Nucleus accumbens (tissue), 56 donors: Measurements from ENCODE around the gene NUCB1.
"Not testable (repeated sequence)": the region's sequence is repeated elsewhere in the genome, so short reads cannot be mapped to it uniquely, and the experiment has no call there.

Source experiments
- DNase-seq, 56 donors: peaks; one replicate each; lab custom pipeline; 2025; lab: John Stamatoyannopoulos, UW

Gene NUCB1

GRCh38 chr19:48873476-48874302, 26.4 kb upstream of the NUCB1 start:
- DNase-seq = peak in 5 of 56 donors; percentile 7 to 59 (median 34)

GRCh38 chr19:48874303-48875135, 25.6 kb upstream of the NUCB1 start:
- peak in 10 of 56 donors; percentile 8 to 73 (median 34) for DNase-seq

GRCh38 chr19:48876043-48876981, 23.8 kb upstream of the NUCB1 start:
- peak in 3 of 56 donors; percentile 33 to 59 (median 49) for DNase-seq

GRCh38 chr19:48877855-48878195, 22.3 kb upstream of the NUCB1 start:
- no peak for DNase-seq

GRCh38 chr19:48878196-48879024, 21.7 kb upstream of the NUCB1 start:
- no peak for DNase-seq

GRCh38 chr19:48879025-48879637, 21.0 kb upstream of the NUCB1 start:
- no peak for DNase-seq

- DNase-seq = not testable (repeated sequence)
Measured at GRCh38 chr19:48879696-48880095, 20.4 kb upstream of the NUCB1 start.

- peak in 6 of 56 donors; percentile 2 to 21 (median 12) for DNase-seq
Measured at GRCh38 chr19:48881741-48882657, 18.1 kb upstream of the NUCB1 start.

- no peak for DNase-seq
Measured at GRCh38 chr19:48883726-48884125, 16.4 kb upstream of the NUCB1 start.

- DNase-seq = no peak
Measured at GRCh38 chr19:48887861-48888612, 12.1 kb upstream of the NUCB1 start.

GRCh38 chr19:48889496-48889895, 10.6 kb upstream of the NUCB1 start:
- DNase-seq = not testable (repeated sequence)

- no peak for DNase-seq
Measured at GRCh38 chr19:48890551-48890950, 9.6 kb upstream of the NUCB1 start.

- DNase-seq = no peak
Measured at GRCh38 chr19:48895226-48895625, 4.9 kb upstream of the NUCB1 start.

GRCh38 chr19:48896191-48896720, 3.9 kb upstream of the NUCB1 start:
- peak in 37 of 56 donors; percentile 3 to 78 (median 24) for DNase-seq

- DNase-seq = no peak
Measured at GRCh38 chr19:48897181-48897580, 2.9 kb upstream of the NUCB1 start.

GRCh38 chr19:48899386-48899749, 744 bp upstream of the NUCB1 start:
- DNase-seq = not testable (repeated sequence)
